ENCODE results near the gene ZNF148.

ZNF148 gene

DNA sequence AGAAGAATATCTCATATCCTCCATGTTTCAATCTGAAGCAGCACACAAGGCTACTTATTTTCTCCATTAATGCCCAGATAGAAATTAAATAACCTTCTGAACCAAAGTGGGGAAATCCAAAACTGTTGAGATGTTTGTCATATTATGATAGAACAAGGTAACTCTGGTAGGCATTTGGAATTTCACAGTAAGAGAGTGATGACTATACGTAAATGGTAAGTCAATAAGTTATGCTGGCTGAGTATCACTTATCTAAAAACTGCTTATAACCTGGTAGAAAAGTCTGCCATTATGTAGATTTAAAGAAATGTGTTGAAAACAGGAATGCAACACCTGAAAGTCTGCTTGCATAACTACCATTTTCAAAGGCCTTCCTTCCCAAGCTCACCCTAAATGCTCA lies 145.4 kb downstream of the ZNF148 start:
- no peak overlapping the region for H3K27ac ChIP-seq (ENCODE audit: low read length)
- no peak overlapping the region for H3K4me3 ChIP-seq (ENCODE audit: low read depth in 1 of 2, low read length in 2 of 2)
- H4K20me1 ChIP-seq (ENCODE audit: insufficient read depth, low read length) = no peaks in the 10 kb centered on the region
- no peak for TF ChIP-seq EZH2 (IDR thresholded peaks at IDR 0.05; ENCODE audit: borderline replicate concordance, low read depth, low read length, severe bottlenecking)
- TF ChIP-seq, protein P1, sequence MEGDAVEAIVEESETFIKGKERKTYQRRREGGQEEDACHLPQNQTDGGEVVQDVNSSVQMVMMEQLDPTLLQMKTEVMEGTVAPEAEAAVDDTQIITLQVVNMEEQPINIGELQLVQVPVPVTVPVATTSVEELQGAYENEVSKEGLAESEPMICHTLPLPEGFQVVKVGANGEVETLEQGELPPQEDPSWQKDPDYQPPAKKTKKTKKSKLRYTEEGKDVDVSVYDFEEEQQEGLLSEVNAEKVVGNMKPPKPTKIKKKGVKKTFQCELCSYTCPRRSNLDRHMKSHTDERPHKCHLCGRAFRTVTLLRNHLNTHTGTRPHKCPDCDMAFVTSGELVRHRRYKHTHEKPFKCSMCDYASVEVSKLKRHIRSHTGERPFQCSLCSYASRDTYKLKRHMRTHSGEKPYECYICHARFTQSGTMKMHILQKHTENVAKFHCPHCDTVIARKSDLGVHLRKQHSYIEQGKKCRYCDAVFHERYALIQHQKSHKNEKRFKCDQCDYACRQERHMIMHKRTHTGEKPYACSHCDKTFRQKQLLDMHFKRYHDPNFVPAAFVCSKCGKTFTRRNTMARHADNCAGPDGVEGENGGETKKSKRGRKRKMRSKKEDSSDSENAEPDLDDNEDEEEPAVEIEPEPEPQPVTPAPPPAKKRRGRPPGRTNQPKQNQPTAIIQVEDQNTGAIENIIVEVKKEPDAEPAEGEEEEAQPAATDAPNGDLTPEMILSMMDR (IDR thresholded peaks at IDR 0.05; ENCODE audit: borderline replicate concordance, extremely low read depth, low read length, poor library complexity, severe bottlenecking) = no peak
- no peak overlapping the region for H3K4me2 ChIP-seq (ENCODE audit: insufficient read depth, low read length)
- H3K9me3 ChIP-seq (ENCODE audit: insufficient read depth, low read length, severe bottlenecking) = no peaks in the 10 kb centered on the region
- H3K79me2 ChIP-seq (ENCODE audit: insufficient read depth, low read length) = no peaks in the 10 kb centered on the region
- DNase-seq (no peak), ATAC-seq (ENCODE audit: insufficient read depth, low read depth) (no peak)
- peaks cover 22% of the 10 kb centered on the region for H3K36me3 ChIP-seq (ENCODE audit: insufficient read depth, low read length)
- H2AFZ ChIP-seq (ENCODE audit: low read depth, low read length) = no peak overlapping the region
- H3K4me1 ChIP-seq (ENCODE audit: insufficient read depth, low read length) = no peaks in the 10 kb centered on the region
- no peaks in the 10 kb centered on the region for H3K27me3 ChIP-seq (ENCODE audit: insufficient read depth, low read length, poor library complexity)
- no peak overlapping the region for H3K9ac ChIP-seq (ENCODE audit: low read depth, low read length)

DNA sequence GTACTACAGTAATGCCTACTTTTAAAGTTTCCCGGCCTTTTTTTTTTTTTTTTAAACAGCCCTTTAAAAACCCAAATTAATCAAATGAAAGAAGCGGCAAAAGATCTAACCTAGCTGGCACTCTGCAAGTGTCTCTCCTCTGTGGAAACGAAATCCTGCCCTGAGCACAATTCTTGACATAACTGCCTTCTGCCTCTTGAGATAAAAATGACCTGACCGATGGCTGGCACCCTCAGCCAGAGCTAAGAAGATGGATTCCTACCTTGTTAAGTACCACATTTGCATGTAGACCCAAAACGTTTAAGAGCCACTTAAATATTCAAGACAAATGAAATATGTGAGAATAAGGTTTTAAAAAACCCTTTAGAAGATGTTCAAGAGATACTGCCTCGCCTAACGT lies 146.0 kb downstream of the ZNF148 start:
- Histone ChIP-seq H3K9me3 (ENCODE audit: insufficient read depth, low read length, severe bottlenecking) (no peaks in the 10 kb centered on the region), H3K36me3 (ENCODE audit: insufficient read depth, low read length) (peaks cover 22% of the 10 kb centered on the region), H3K9ac (ENCODE audit: low read depth, low read length) (no peak overlapping the region), H2AFZ (ENCODE audit: low read depth, low read length) (no peak overlapping the region), H3K27ac (ENCODE audit: low read length) (no peak overlapping the region), H4K20me1 (ENCODE audit: insufficient read depth, low read length) (no peaks in the 10 kb centered on the region), H3K4me2 (ENCODE audit: insufficient read depth, low read length) (no peak overlapping the region), H3K4me1 (ENCODE audit: insufficient read depth, low read length) (no peaks in the 10 kb centered on the region), H3K4me3 (ENCODE audit: low read depth in 1 of 2, low read length in 2 of 2) (no peak overlapping the region), H3K79me2 (ENCODE audit: insufficient read depth, low read length) (no peaks in the 10 kb centered on the region), H3K27me3 (ENCODE audit: insufficient read depth, low read length, poor library complexity) (no peaks in the 10 kb centered on the region)
- ATAC-seq (ENCODE audit: insufficient read depth, low read depth) (no peak), DNase-seq (no peak)
- TF ChIP-seq, protein P1 (IDR thresholded peaks at IDR 0.05; ENCODE audit: borderline replicate concordance, extremely low read depth, low read length, poor library complexity, severe bottlenecking) = no peak
- no peak for TF ChIP-seq EZH2 (IDR thresholded peaks at IDR 0.05; ENCODE audit: borderline replicate concordance, low read depth, low read length, severe bottlenecking)

DNA sequence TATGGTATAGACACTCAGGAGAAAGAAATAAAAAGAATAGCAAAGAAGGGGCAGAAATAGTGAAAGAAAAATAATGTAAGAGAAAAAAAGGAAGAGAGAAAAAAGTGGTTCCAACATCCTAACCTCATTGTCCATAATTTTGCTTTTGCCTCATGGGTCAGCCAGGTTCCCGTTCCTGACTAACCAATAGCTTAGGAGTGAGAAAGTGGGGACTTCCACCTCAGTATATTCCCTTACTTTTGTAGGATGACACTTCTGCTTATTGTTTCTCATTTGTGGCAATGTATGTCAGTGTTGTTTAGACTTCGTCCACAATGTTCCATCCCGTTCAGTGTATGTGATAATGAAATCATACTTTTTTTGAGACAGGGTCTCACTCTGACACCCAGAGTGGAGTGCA lies 153.3 kb downstream of the ZNF148 start:
- TF ChIP-seq, protein P1 (IDR thresholded peaks at IDR 0.05; ENCODE audit: borderline replicate concordance, extremely low read depth, low read length, poor library complexity, severe bottlenecking) = no peak
- no peak for TF ChIP-seq EZH2 (IDR thresholded peaks at IDR 0.05; ENCODE audit: borderline replicate concordance, low read depth, low read length, severe bottlenecking)

More for the DNA sequence above, 153.3 kb downstream of the ZNF148 start:
- Histone ChIP-seq H3K27ac (ENCODE audit: low read length) (no peak overlapping the region), H4K20me1 (ENCODE audit: insufficient read depth, low read length) (no peaks in the 10 kb centered on the region), H3K9ac (ENCODE audit: low read depth, low read length) (no peak overlapping the region), H2AFZ (ENCODE audit: low read depth, low read length) (no peak overlapping the region), H3K36me3 (ENCODE audit: insufficient read depth, low read length) (no peaks in the 10 kb centered on the region), H3K27me3 (ENCODE audit: insufficient read depth, low read length, poor library complexity) (no peaks in the 10 kb centered on the region), H3K9me3 (ENCODE audit: insufficient read depth, low read length, severe bottlenecking) (no peaks in the 10 kb centered on the region), H3K79me2 (ENCODE audit: insufficient read depth, low read length) (no peaks in the 10 kb centered on the region), H3K4me3 (ENCODE audit: low read depth in 1 of 2, low read length in 2 of 2) (no peak overlapping the region), H3K4me1 (ENCODE audit: insufficient read depth, low read length) (no peaks in the 10 kb centered on the region), H3K4me2 (ENCODE audit: insufficient read depth, low read length) (no peak overlapping the region)
- DNase-seq (no peak), ATAC-seq (ENCODE audit: insufficient read depth, low read depth) (no peak)
